Measurements from ENCODE around the gene PGGT1B. TPM values are rescaled to one million over a fixed set of nuclear protein-coding genes. Genes with fewer than 3 reads are reported as not detected.
A peak's percentile ranks its signal among the peaks of the same experiment; 100 is the strongest.

The PGGT1B gene
- polyA plus RNA-seq, 4 donors = 4.9 to 22.2 (median 5.9) TPM

GRCh38 chr5:115296124-115297022 is 33.7 kb upstream of the PGGT1B start, which contains the start of gene CCDC112:
Gene CCDC112, minus strand, starts transcription at chr5:115296654. Its CDS starts 111 bp downstream, at chr5:115296543.
- Histone ChIP-seq H3K9me3 (ENCODE audit: control insufficient read depth in 2 of 2, insufficient read depth in 1 of 2, low read depth in 1 of 2, low read length in 1 of 2) (peaks cover 0 to 5% of the 10 kb centered on the region in 2 donors), H3K4me1 (ENCODE audit: control insufficient read depth in 3 of 3, insufficient read depth in 2 of 3, low read depth in 1 of 3, low read length in 2 of 3) (peaks cover 2 to 6% (median 2%) of the 10 kb centered on the region in 3 donors), H3K36me3 (ENCODE audit: control insufficient read depth in 3 of 3, insufficient read depth in 2 of 3, low read depth in 1 of 3, low read length in 3 of 3) (no peaks in the 10 kb centered on the region), H3K27me3 (ENCODE audit: control insufficient read depth in 3 of 3, insufficient read depth in 3 of 3, low read length in 3 of 3) (no peaks in the 10 kb centered on the region), H3K27ac (ENCODE audit: low read depth in 1 of 3, low read length in 2 of 3) (peak within 1 kb of the TSS; percentile 5 to 86 (median 56)), H3K4me3 (ENCODE audit: low read depth in 1 of 3, low read length in 3 of 3) (peak within 1 kb of the TSS; percentile 57 to 73 (median 65))
- DNase-seq = peak; percentile 84 to 87
- 1% methylated on average over 63 to 79 of the region's 86 CpGs for WGBS, 3 donors
- FAIRE-seq = no peak

- no peak for FAIRE-seq
- Histone ChIP-seq H3K27me3 (ENCODE audit: control insufficient read depth in 3 of 3, insufficient read depth in 3 of 3, low read length in 3 of 3) (no peaks in the 10 kb centered on the region), H3K27ac (ENCODE audit: low read depth in 1 of 3, low read length in 2 of 3) (peak overlapping the region in 2 of 3 donors; percentile 5 to 86), H3K4me1 (ENCODE audit: control insufficient read depth in 3 of 3, insufficient read depth in 2 of 3, low read depth in 1 of 3, low read length in 2 of 3) (peaks cover 2 to 6% (median 2%) of the 10 kb centered on the region in 3 donors), H3K4me3 (ENCODE audit: low read depth in 1 of 3, low read length in 3 of 3) (peak overlapping the region; percentile 57 to 73 (median 65)), H3K36me3 (ENCODE audit: control insufficient read depth in 3 of 3, insufficient read depth in 2 of 3, low read depth in 1 of 3, low read length in 3 of 3) (no peaks in the 10 kb centered on the region), H3K9me3 (ENCODE audit: control insufficient read depth in 2 of 2, insufficient read depth in 1 of 2, low read depth in 1 of 2, low read length in 1 of 2) (peaks cover 0 to 5% of the 10 kb centered on the region in 2 donors)
- no peak for DNase-seq
- 4 to 22% (median 16%) methylated on average over 11 of the region's 11 CpGs for WGBS, 3 donors
Observed at GRCh38 chr5:115295777-115296123, 33.1 kb upstream of the PGGT1B start.

GRCh38 chr5:115291397-115291796 is 28.7 kb upstream of the PGGT1B start:
- H3K4me3 ChIP-seq (ENCODE audit: low read depth in 1 of 3, low read length in 3 of 3) = no peak overlapping the region
- H3K27me3 ChIP-seq (ENCODE audit: control insufficient read depth in 3 of 3, insufficient read depth in 3 of 3, low read length in 3 of 3) = no peaks in the 10 kb centered on the region
- peaks cover 0 to 5% of the 10 kb centered on the region in 2 donors for H3K9me3 ChIP-seq (ENCODE audit: control insufficient read depth in 2 of 2, insufficient read depth in 1 of 2, low read depth in 1 of 2, low read length in 1 of 2)
- peaks cover 0 to 6% (median 2%) of the 10 kb centered on the region in 3 donors for H3K4me1 ChIP-seq (ENCODE audit: control insufficient read depth in 3 of 3, insufficient read depth in 2 of 3, low read depth in 1 of 3, low read length in 2 of 3)
- no peak overlapping the region for H3K27ac ChIP-seq (ENCODE audit: low read depth in 1 of 3, low read length in 2 of 3)
- FAIRE-seq = no peak
- DNase-seq = no peak
- H3K36me3 ChIP-seq (ENCODE audit: control insufficient read depth in 3 of 3, insufficient read depth in 2 of 3, low read depth in 1 of 3, low read length in 3 of 3) = no peaks in the 10 kb centered on the region

GRCh38 chr5:115289104-115289503 is 26.4 kb upstream of the PGGT1B start:
- DNase-seq (no peak), FAIRE-seq (no peak)
- H3K4me3 ChIP-seq (ENCODE audit: low read depth in 1 of 3, low read length in 3 of 3) = no peak overlapping the region
- no peak overlapping the region for H3K27ac ChIP-seq (ENCODE audit: low read depth in 1 of 3, low read length in 2 of 3)
- H3K27me3 ChIP-seq (ENCODE audit: control insufficient read depth in 3 of 3, insufficient read depth in 3 of 3, low read length in 3 of 3) = no peaks in the 10 kb centered on the region
- peaks cover 0 to 5% of the 10 kb centered on the region in 2 donors for H3K9me3 ChIP-seq (ENCODE audit: control insufficient read depth in 2 of 2, insufficient read depth in 1 of 2, low read depth in 1 of 2, low read length in 1 of 2)
- WGBS, 3 donors = 77 to 82% (median 77%) methylated on average over 4 of the region's 4 CpGs
- H3K36me3 ChIP-seq (ENCODE audit: control insufficient read depth in 3 of 3, insufficient read depth in 2 of 3, low read depth in 1 of 3, low read length in 3 of 3) = no peaks in the 10 kb centered on the region
- no peaks in the 10 kb centered on the region for H3K4me1 ChIP-seq (ENCODE audit: control insufficient read depth in 3 of 3, insufficient read depth in 2 of 3, low read depth in 1 of 3, low read length in 2 of 3)

- Histone ChIP-seq H3K4me3 (ENCODE audit: low read depth in 1 of 3, low read length in 3 of 3) (no peak overlapping the region), H3K9me3 (ENCODE audit: control insufficient read depth in 2 of 2, insufficient read depth in 1 of 2, low read depth in 1 of 2, low read length in 1 of 2) (no peaks in the 10 kb centered on the region), H3K27ac (ENCODE audit: low read depth in 1 of 3, low read length in 2 of 3) (no peak overlapping the region), H3K27me3 (ENCODE audit: control insufficient read depth in 3 of 3, insufficient read depth in 3 of 3, low read length in 3 of 3) (no peaks in the 10 kb centered on the region), H3K36me3 (ENCODE audit: control insufficient read depth in 3 of 3, insufficient read depth in 2 of 3, low read depth in 1 of 3, low read length in 3 of 3) (no peaks in the 10 kb centered on the region), H3K4me1 (ENCODE audit: control insufficient read depth in 3 of 3, insufficient read depth in 2 of 3, low read depth in 1 of 3, low read length in 2 of 3) (no peaks in the 10 kb centered on the region)
- FAIRE-seq = no peak
- 88 to 95% (median 95%) methylated on average over 1 of the region's 1 CpG for WGBS, 3 donors
- DNase-seq = no peak
Observed at GRCh38 chr5:115284021-115284420, 21.3 kb upstream of the PGGT1B start.

- Histone ChIP-seq H3K9me3 (ENCODE audit: control insufficient read depth in 2 of 2, insufficient read depth in 1 of 2, low read depth in 1 of 2, low read length in 1 of 2) (no peaks in the 10 kb centered on the region), H3K4me1 (ENCODE audit: control insufficient read depth in 3 of 3, insufficient read depth in 2 of 3, low read depth in 1 of 3, low read length in 2 of 3) (no peaks in the 10 kb centered on the region), H3K27me3 (ENCODE audit: control insufficient read depth in 3 of 3, insufficient read depth in 3 of 3, low read length in 3 of 3) (no peaks in the 10 kb centered on the region), H3K27ac (ENCODE audit: low read depth in 1 of 3, low read length in 2 of 3) (no peak overlapping the region), H3K36me3 (ENCODE audit: control insufficient read depth in 3 of 3, insufficient read depth in 2 of 3, low read depth in 1 of 3, low read length in 3 of 3) (no peaks in the 10 kb centered on the region), H3K4me3 (ENCODE audit: low read depth in 1 of 3, low read length in 3 of 3) (no peak overlapping the region)
- DNase-seq (no peak), FAIRE-seq (no peak)
- 85 to 93% (median 87%) methylated on average over 1 of the region's 1 CpG for WGBS, 3 donors
Observed at GRCh38 chr5:115282131-115282530, 19.5 kb upstream of the PGGT1B start.

GRCh38 chr5:115274584-115274983 is 11.9 kb upstream of the PGGT1B start:
- no peak overlapping the region for H3K27ac ChIP-seq (ENCODE audit: low read depth in 1 of 3, low read length in 2 of 3)
- H3K4me1 ChIP-seq (ENCODE audit: control insufficient read depth in 3 of 3, insufficient read depth in 2 of 3, low read depth in 1 of 3, low read length in 2 of 3) = no peaks in the 10 kb centered on the region
- H3K27me3 ChIP-seq (ENCODE audit: control insufficient read depth in 3 of 3, insufficient read depth in 3 of 3, low read length in 3 of 3) = no peaks in the 10 kb centered on the region
- FAIRE-seq (no peak), DNase-seq (no peak)
- WGBS, 3 donors = 82 to 96% (median 96%) methylated on average over 3 of the region's 3 CpGs
- no peak overlapping the region for H3K4me3 ChIP-seq (ENCODE audit: low read depth in 1 of 3, low read length in 3 of 3)
- peaks cover 0 to 3% (median 0%) of the 10 kb centered on the region in 3 donors for H3K36me3 ChIP-seq (ENCODE audit: control insufficient read depth in 3 of 3, insufficient read depth in 2 of 3, low read depth in 1 of 3, low read length in 3 of 3)
- no peaks in the 10 kb centered on the region for H3K9me3 ChIP-seq (ENCODE audit: control insufficient read depth in 2 of 2, insufficient read depth in 1 of 2, low read depth in 1 of 2, low read length in 1 of 2)

- no peaks in the 10 kb centered on the region for H3K27me3 ChIP-seq (ENCODE audit: control insufficient read depth in 3 of 3, insufficient read depth in 3 of 3, low read length in 3 of 3)
- FAIRE-seq (no peak), DNase-seq (no peak)
- no peaks in the 10 kb centered on the region for H3K9me3 ChIP-seq (ENCODE audit: control insufficient read depth in 2 of 2, insufficient read depth in 1 of 2, low read depth in 1 of 2, low read length in 1 of 2)
- H3K36me3 ChIP-seq (ENCODE audit: control insufficient read depth in 3 of 3, insufficient read depth in 2 of 3, low read depth in 1 of 3, low read length in 3 of 3) = peaks cover 0 to 3% (median 0%) of the 10 kb centered on the region in 3 donors
- H3K4me1 ChIP-seq (ENCODE audit: control insufficient read depth in 3 of 3, insufficient read depth in 2 of 3, low read depth in 1 of 3, low read length in 2 of 3) = no peaks in the 10 kb centered on the region
- WGBS, 3 donors = 81 to 97% (median 95%) methylated on average over 3 of the region's 3 CpGs
- H3K27ac ChIP-seq (ENCODE audit: low read depth in 1 of 3, low read length in 2 of 3) = no peak overlapping the region
- no peak overlapping the region for H3K4me3 ChIP-seq (ENCODE audit: low read depth in 1 of 3, low read length in 3 of 3)
Observed at GRCh38 chr5:115272297-115272958, 9.8 kb upstream of the PGGT1B start.
